A673 (cell line): ENCODE measurements around the gene CHMP2B. TPM values are rescaled to one million over a fixed set of nuclear protein-coding genes. Genes with fewer than 3 reads are reported as not detected.

Source experiments
- Bru-seq: library from RNA; stranded (reverse); fragments of 400-500 nt; gene quantifications from one replicate; lab custom pipeline; 2021; lab: Mats Ljungman, UMichigan
- BruChase-seq, 2 experiments: library from RNA; stranded (reverse); fragments of 400-500 nt; gene quantifications; one replicate each; lab custom pipeline; 2021; lab: Mats Ljungman, UMichigan
- BruUV-seq: library from RNA; stranded (reverse); fragments of 400-500 nt; replicated peaks from 2 replicates; lab custom pipeline; 2021; lab: Mats Ljungman, UMichigan
- CTCF ChIA-PET: fragments of 300-600 bp; sonication (Branson Sonifier 250); formaldehyde crosslinking; loops from one replicate; lab custom pipeline; 2022; ENCODE audit warnings: antibody characterized with exemption; lab: Charles Lee
- POLR2A ChIA-PET: fragments of 300-600 bp; sonication (Branson Sonifier 250); formaldehyde crosslinking; loops from one replicate; lab custom pipeline; 2022; ENCODE audit warnings: antibody characterized with exemption; ENCODE audit not compliant: low non-redundant PET; lab: Charles Lee
- DNase-seq: peaks from one replicate; pipeline ENCODE4 v3.0.0-alpha.2; 2015; ENCODE audit warnings: low spot score
- H3K27ac ChIP-seq: fragments of 200-600 bp; sonication (generic); 2 replicates; pipeline ENCODE4 v1.5.1; 2016; ENCODE audit warnings: mixed run types, low read depth, mild to moderate bottlenecking, mixed read lengths, antibody characterized with exemption, low read length; ENCODE audit not compliant: poor library complexity, severe bottlenecking
- H3K27me3 ChIP-seq: fragments of 200-600 bp; sonication (generic); replicated peaks from 2 replicates; pipeline ENCODE4 v1.6.1; 2017; ENCODE audit warnings: mixed run types, low read depth, mild to moderate bottlenecking, mixed read lengths, antibody characterized with exemption, low read length; ENCODE audit not compliant: insufficient read depth, poor library complexity
- H3K36me3 ChIP-seq: fragments of 200-600 bp; sonication (generic); 2 replicates; pipeline ENCODE4 v1.6.1; 2016; ENCODE audit warnings: mixed run types, mild to moderate bottlenecking, mixed read lengths, antibody characterized with exemption, low read length; ENCODE audit not compliant: insufficient read depth, poor library complexity, severe bottlenecking
- H3K4me1 ChIP-seq: fragments of 200-600 bp; sonication (generic); 2 replicates; pipeline ENCODE4 v1.6.1; 2017; ENCODE audit warnings: mixed run types, mild to moderate bottlenecking, mixed read lengths, antibody characterized with exemption, low read length; ENCODE audit not compliant: insufficient read depth, poor library complexity, severe bottlenecking
- H3K4me3 ChIP-seq: fragments of 200-600 bp; sonication (generic); 2 replicates; pipeline ENCODE4 v1.5.1; 2016; ENCODE audit warnings: low read depth, mixed run types, mild to moderate bottlenecking, mixed read lengths, low read length; ENCODE audit not compliant: poor library complexity, severe bottlenecking
- H3K9me3 ChIP-seq: fragments of 200-600 bp; sonication (generic); 2 replicates; pipeline ENCODE4 v1.6.1; 2016; ENCODE audit warnings: mixed run types, low read depth, mild to moderate bottlenecking, mixed read lengths, antibody characterized with exemption, low read length; ENCODE audit not compliant: poor library complexity, severe bottlenecking
- CTCF ChIP-seq: fragments of 300-800, 200-600 bp; sonication (generic); conservative IDR thresholded peaks from 2 replicates; pipeline ENCODE4 v1.5.1; 2017; ENCODE audit warnings: low read depth, mild to moderate bottlenecking, antibody characterized with exemption, low read length, moderate library complexity, mixed read lengths
- EZH2 ChIP-seq: fragments of 200-600 bp; sonication (generic); IDR thresholded peaks from 2 replicates; pipeline ENCODE4 v1.6.1; 2017; ENCODE audit warnings: borderline replicate concordance, low read depth, mild to moderate bottlenecking, mixed read lengths, antibody characterized with exemption, low read length; ENCODE audit not compliant: poor library complexity, severe bottlenecking
- intact Hi-C: fragments of 100-400 bp; cut with micrococcal nuclease; formaldehyde crosslinking; loops from one replicate; pipeline ENCODE4 v1.10.0; 2022; ENCODE audit not compliant: unreplicated experiment
- long read RNA-seq: library from polyadenylated mRNA; stranded (forward); transcript quantifications from one replicate; pipeline ENCODE4 v2.0.0, GENCODE V29; 2022
- total RNA-seq: library from RNA; stranded (reverse); gene quantifications from 2 replicates; pipeline ENCODE4 v1.2.3, GENCODE V29; 2021

Gene CHMP2B
- total RNA-seq (33.7 and 36.5 TPM in 2 replicates), Bru-seq, nascent RNA (percentile 84 among the genes with signal in this experiment), BruChase-seq, experiment 1, labeled RNA remaining after a 2-hour chase (percentile 80 among the genes with signal in this experiment), BruChase-seq, experiment 2, labeled RNA remaining after a 6-hour chase (percentile 79 among the genes with signal in this experiment)
- long read RNA-seq, transcript CHMP2B-203 (5 exons, 2,528 nt) = minor isoform, 6 of 110 reads
- long read RNA-seq, transcript CHMP2B-201 (6 exons, 2,557 nt) = major isoform, 92 of 110 reads
- long read RNA-seq, partial matches to known transcripts = 3 of 110 reads
- long read RNA-seq, other reads (novel, unspliced or antisense) = 8 of 110 reads

GRCh38 chr3:87227104-87227834 lies at the start of gene CHMP2B:
Gene CHMP2B (plus strand): TSS chr3:87227309. CDS start chr3:87227523, 214 bp downstream.
- ChIA-PET POLR2A (interaction anchor here (0.5 kb wide), 1 partner anchor 441 kb away, joined by 3 read pairs; no protein-coding TSS in a partner anchor), CTCF (no interaction called here)
- H3K36me3 ChIP-seq = no peaks in the 10 kb centered on the region
- no peak for TF ChIP-seq CTCF
- TF ChIP-seq EZH2 = no peak
- no peaks in the 10 kb centered on the region for H3K9me3 ChIP-seq
- no TSS peak for BruUV-seq
- peaks cover 22% of the 10 kb centered on the region for H3K4me1 ChIP-seq
- peak; percentile 95 for DNase-seq
- intact Hi-C loops = no loop called here
- no peaks in the 10 kb centered on the region for H3K27me3 ChIP-seq
- peak within 1 kb of the TSS; percentile 79 for H3K4me3 ChIP-seq
- peak within 1 kb of the TSS; percentile 76 for H3K27ac ChIP-seq

- POLR2A ChIA-PET = no interaction called here
- no peak for TF ChIP-seq EZH2
- no peak for TF ChIP-seq CTCF
Measured at GRCh38 chr3:87179642-87180041, 47.5 kb upstream of the CHMP2B start.

GRCh38 chr3:87181551-87181950 lies 45.6 kb upstream of the CHMP2B start:
- Histone ChIP-seq H3K27me3 (peaks cover 7% of the 10 kb centered on the region), H3K4me1 (peaks cover 26% of the 10 kb centered on the region), H3K27ac (no peak overlapping the region), H3K4me3 (no peak overlapping the region), H3K9me3 (no peaks in the 10 kb centered on the region), H3K36me3 (no peaks in the 10 kb centered on the region)
- no peak for DNase-seq
- CTCF ChIA-PET = interaction anchor here (1.3 kb wide), 1 partner anchor 14 kb away, joined by 4 read pairs; no protein-coding TSS in a partner anchor
- BruUV-seq = no TSS peak
- POLR2A ChIA-PET = interaction anchor here (0.7 kb wide), 1 partner anchor 102 kb away, joined by 3 read pairs; no protein-coding TSS in a partner anchor
- TF ChIP-seq CTCF (no peak), EZH2 (no peak)
- intact Hi-C loops = no loop called here

More at GRCh38 chr3:87179642-87180041, 47.5 kb upstream of the CHMP2B start:
- H3K27me3 ChIP-seq = no peaks in the 10 kb centered on the region
- DNase-seq = no peak
- intact Hi-C loops = no loop called here
- H3K36me3 ChIP-seq = no peaks in the 10 kb centered on the region
- H3K27ac ChIP-seq = no peak overlapping the region
- peaks cover 26% of the 10 kb centered on the region for H3K4me1 ChIP-seq
- no peaks in the 10 kb centered on the region for H3K9me3 ChIP-seq
- H3K4me3 ChIP-seq = no peak overlapping the region
- CTCF ChIA-PET = interaction anchor here (0.6 kb wide), 1 partner anchor 982 kb away, joined by 3 read pairs; no protein-coding TSS in a partner anchor
- BruUV-seq = no TSS peak
